ENCODE measurements around the gene NRCAM. TPM values are rescaled to one million over a fixed set of nuclear protein-coding genes. Genes with fewer than 3 reads are reported as not detected.

NRCAM gene
- total and polyA plus RNA-seq, 12 donors: 71.6 to 222 (median 148) TPM

GRCh38 chr7:108434010-108434409 is 22.2 kb downstream of the NRCAM start:
- Histone ChIP-seq H3K9me3 (replicated peaks in 1 of 3) (no peaks in the 10 kb centered on the region), H3K4me1 (replicated peaks in 1 of 2) (peaks cover 13 to 29% of the 10 kb centered on the region in 2 donors), H3K27ac (peak overlapping the region in 1 of 5 donors; percentile 53), H3K27me3 (no peaks in the 10 kb centered on the region), H3K36me3 (replicated peaks in 1 of 2) (no peaks in the 10 kb centered on the region), H3K4me3 (no peak overlapping the region)
- TF ChIP-seq CTCF (IDR thresholded peaks at IDR 0.05): no peak
- 16 to 40% (median 29%) methylated on average over 2 of the region's 2 CpGs for WGBS, 4 donors
- DNase-seq: peak in 1 of 7 donors; percentile 37
- intact Hi-C loops (cut with DNase I): no loop called here

- Histone ChIP-seq H3K27me3 (no peaks in the 10 kb centered on the region), H3K9me3 (replicated peaks in 1 of 3) (no peaks in the 10 kb centered on the region), H3K4me3 (no peak overlapping the region), H3K27ac (peak overlapping the region in 2 of 5 donors; percentile 19 to 37), H3K36me3 (replicated peaks in 1 of 2) (no peaks in the 10 kb centered on the region), H3K4me1 (replicated peaks in 1 of 2) (peaks cover 17 to 46% of the 10 kb centered on the region in 2 donors)
- peak in 3 of 7 donors; percentile 26 to 61 (median 36) for DNase-seq
- 31 to 61% (median 52%) methylated on average over 1 of the region's 1 CpG for WGBS, 4 donors
- intact Hi-C loops (cut with DNase I): no loop called here
- TF ChIP-seq CTCF (IDR thresholded peaks at IDR 0.05) (no peak), POLR2A (IDR thresholded peaks at IDR 0.05) (no peak)
Observed at GRCh38 chr7:108431099-108431498, 25.1 kb downstream of the NRCAM start.

GRCh38 chr7:108430664-108431063 is 25.6 kb downstream of the NRCAM start:
- Histone ChIP-seq H3K4me3 (no peak overlapping the region), H3K27ac (peak overlapping the region in 2 of 5 donors; percentile 19 to 37), H3K4me1 (replicated peaks in 1 of 2) (peaks cover 17 to 50% of the 10 kb centered on the region in 2 donors), H3K9me3 (replicated peaks in 1 of 3) (no peaks in the 10 kb centered on the region), H3K36me3 (replicated peaks in 1 of 2) (no peaks in the 10 kb centered on the region), H3K27me3 (no peaks in the 10 kb centered on the region)
- DNase-seq: no peak
- 28 to 51% (median 39%) methylated on average over 1 of the region's 1 CpG for WGBS, 4 donors
- intact Hi-C loops (cut with DNase I): no loop called here
- no peak for TF ChIP-seq CTCF (IDR thresholded peaks at IDR 0.05)
- TF ChIP-seq POLR2A (IDR thresholded peaks at IDR 0.05): no peak

- H3K36me3 ChIP-seq (replicated peaks in 1 of 2): no peaks in the 10 kb centered on the region
- WGBS, 4 donors: 9 to 25% (median 16%) methylated on average over 1 of the region's 1 CpG
- DNase-seq: no peak
- TF ChIP-seq POLR2A (IDR thresholded peaks at IDR 0.05): no peak
- TF ChIP-seq CTCF (IDR thresholded peaks at IDR 0.05): no peak
- no peaks in the 10 kb centered on the region for H3K27me3 ChIP-seq
- peaks cover 5 to 49% of the 10 kb centered on the region in 2 donors for H3K4me1 ChIP-seq (replicated peaks in 1 of 2)
- intact Hi-C loops (cut with DNase I): no loop called here
- no peaks in the 10 kb centered on the region for H3K9me3 ChIP-seq (replicated peaks in 1 of 3)
- H3K4me3 ChIP-seq: no peak overlapping the region
- peak overlapping the region in 1 of 5 donors; percentile 24 for H3K27ac ChIP-seq
Observed at GRCh38 chr7:108427766-108428165, 28.5 kb downstream of the NRCAM start.

Data from adrenal gland (tissue), 12 donors.